GM18508 (cell line): ENCODE data around the gene MED13L.

Experiments used
- ATAC-seq: cut with Tn5 transposase; IDR thresholded peaks from one replicate; pipeline ENCODE4 v1.9.1; 2021; ENCODE audit warnings: moderate number of reproducible peaks; ENCODE audit not compliant: insufficient read depth, unreplicated experiment

Gene MED13L

DNA sequence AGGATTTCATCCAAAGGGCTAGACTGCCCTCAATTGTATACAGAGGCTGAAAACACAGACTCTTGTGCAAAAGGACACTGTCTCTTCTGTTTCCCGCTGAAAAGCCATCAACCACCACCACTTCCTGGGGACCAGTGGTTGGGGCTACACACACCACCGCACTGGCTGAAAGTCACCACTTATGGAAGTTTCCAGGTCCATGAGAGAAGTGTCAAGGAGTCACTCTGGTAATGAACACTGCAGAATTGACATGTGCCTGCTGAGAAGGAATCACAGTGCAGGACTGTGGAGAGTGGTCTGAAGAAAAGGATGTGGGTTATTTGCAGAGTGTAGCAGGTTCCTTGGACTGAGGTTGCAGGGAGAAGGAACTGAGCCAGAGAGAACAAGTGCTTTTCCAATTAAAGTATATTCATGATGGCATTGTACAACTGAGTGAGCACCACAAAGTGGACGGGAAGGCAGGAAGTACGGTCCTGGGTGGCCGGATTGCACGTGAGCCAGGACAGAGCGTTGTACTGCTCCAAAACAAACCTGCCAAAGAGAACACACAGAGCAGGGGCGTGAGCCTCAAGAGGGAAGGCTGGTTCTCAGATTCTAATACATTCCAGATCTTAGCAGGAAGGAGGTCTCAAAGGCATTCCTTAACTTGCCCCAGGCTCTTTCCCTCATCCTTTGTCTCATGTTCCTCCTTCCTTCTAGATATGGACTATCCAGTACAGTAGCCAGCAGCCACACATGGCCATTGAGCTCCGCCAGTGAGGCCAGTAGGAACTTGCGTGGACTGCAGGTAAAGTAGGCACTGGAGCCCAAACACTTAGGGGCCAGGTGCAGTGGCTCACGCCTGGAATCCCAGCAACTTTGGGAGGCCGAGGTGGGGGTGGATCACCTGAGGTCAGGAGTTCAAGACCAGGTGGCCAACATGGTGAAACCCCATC, 316.4 kb downstream of the MED13L start:
- ATAC-seq: no peak

DNA sequence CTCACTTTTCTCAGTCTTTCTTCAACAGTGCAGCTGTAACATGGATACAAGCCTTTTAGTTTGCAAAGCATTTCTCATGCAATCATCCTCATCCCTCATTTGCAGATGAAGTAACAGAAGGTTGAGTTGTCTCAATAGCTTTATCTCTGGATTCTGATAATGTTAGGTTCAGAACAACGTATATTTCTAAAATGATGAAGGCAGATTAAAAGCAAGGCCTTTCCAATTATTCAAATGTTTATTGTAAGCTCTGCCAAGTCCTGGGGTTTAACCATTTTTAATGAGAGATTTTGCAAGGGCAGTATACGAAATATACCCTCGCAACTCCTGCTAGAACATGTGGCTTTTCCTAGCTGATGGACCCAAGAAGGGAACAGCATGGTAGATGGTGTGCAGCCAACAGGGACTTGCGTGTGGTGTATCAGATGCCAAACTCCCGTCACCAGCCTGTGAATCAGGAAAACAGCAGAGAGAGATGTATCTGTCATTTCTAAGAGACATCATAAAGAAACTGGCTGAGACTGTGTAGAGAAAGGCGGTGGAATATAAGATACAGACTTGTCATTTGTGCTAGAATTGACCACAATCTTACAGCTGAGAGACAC, 319.7 kb downstream of the MED13L start:
- no peak for ATAC-seq

DNA sequence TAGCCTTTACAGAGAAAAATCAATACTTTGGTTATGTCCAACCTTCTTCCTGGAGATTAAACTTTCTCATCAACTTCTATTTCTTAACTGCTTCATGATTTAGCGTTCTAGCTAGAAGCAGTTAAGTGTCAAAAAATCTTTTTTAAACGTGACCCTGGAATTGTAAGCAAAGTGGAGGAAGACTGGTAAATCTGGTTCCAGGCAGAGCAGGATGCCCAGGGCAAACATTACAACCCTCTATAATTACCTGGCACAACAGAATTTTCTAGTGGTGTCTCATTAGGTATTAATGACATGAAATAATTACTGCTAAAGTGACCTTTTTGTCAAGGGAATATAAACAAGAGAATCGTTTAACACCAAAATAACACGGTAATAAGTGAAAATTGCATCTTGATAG, 320.8 kb downstream of the MED13L start:
- ATAC-seq: no peak

DNA sequence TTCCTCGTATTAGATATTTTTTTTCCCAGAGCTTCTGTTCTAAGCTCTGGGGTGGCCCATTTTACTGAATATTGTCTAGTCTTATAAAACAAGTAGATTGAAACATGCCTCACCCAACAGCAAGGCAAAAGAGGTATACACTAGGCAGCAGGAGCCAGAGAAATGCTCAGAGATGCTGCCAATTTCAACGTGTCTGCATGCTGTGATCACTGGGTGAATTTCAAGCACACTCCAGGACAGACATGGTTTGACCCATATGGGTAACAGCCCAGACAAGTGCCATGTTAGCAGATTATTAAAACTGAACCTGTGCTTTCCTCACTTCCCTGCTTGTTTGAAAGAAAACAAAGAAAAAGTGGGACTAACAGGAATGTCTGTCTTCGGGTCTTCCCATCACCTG, 321.3 kb downstream of the MED13L start:
- no peak for ATAC-seq

DNA sequence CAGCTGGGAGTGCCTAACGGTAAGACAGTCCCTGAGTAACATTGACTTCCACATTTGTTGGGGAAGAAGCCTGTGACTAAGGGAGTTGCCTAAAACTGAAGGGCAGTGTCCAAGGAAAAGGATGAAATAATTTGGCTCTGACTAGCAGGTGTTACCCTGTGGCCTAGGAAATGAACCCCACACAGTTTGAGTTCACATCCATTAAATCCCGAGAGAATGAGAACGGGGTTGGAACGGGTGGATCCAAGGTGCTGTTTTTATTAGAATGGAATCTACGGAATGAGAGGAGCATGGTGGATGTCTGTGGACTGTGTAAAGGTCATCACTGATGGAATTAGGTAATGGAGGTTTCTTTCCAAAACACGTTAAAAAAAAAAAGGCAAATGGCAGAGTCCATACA, 324.0 kb downstream of the MED13L start:
- no peak for ATAC-seq

DNA sequence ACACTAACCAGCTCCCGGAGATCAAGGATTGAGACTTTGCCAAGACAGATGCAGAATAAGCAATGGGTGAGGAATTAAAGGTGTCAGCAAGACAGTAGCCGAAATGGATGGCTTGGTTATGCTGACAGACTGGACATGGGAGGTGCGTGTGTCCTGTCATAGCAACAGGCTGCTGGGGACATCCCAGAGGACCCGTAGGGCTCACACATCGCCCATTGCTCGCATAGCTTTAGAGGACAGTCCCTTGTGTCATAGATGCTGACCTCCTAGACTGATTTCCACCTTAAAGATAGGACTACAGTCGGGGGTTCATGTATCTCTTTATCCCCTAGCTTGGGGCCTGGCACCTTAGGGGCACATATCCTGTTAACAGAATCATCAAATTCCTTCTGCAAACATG, 324.5 kb downstream of the MED13L start:
- ATAC-seq: no peak

DNA sequence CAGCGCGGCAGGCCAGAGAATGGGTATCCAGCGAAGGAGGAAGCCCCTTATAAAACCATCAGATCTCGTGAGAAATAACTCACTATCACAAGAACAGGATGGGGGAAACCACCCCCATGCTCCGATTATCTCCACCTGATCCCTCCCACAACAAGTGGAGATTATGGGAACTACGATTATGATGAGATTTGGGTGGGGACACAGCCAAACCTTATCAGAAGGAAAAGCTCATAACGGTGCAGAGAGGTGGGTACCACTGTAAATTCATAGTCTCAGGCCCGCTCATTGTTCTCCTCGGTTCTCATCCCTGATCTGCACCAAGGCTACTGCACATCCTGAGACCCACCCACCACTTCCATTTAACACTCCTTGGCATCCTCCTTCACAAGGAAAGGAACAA, 326.5 kb downstream of the MED13L start:
- ATAC-seq: no peak

DNA sequence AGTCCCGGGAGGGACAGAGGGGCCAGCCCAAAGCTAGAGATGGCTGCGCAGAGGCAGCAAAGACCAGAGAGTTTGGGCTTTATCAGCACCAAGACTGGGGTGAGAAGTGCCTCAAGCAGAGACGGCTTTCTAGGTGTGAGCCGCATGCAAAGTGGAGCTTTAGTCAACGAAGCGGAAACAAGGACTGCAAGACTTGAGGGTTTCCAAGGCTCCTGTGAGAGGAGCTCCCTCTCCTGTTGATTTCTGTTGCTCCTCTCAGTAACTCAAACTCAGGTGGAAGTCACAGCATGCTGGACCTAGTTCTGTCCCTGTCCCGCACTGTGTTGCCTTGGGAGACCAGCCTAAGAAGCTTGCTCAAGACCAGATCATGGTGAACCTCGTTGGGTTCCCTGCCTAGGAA, 327.8 kb downstream of the MED13L start:
- no peak for ATAC-seq

DNA sequence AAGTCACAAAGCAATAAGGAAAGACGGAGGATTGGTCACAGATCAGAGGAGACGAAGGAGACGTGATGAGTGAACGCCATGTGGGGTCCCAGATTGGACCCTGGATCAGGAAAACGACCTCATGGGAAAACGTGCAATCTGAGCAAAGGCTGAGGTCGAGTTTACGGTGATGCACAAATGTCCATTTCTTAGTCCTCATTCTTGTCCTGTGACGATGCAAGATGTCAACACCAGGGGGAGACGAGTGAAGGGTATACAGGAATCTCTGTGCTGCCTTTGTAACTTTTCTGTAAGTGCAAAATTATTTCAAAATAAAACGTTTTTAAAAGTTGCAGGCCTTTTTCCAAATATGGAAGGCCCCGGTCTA, 329.8 kb downstream of the MED13L start:
- no peak for ATAC-seq

DNA sequence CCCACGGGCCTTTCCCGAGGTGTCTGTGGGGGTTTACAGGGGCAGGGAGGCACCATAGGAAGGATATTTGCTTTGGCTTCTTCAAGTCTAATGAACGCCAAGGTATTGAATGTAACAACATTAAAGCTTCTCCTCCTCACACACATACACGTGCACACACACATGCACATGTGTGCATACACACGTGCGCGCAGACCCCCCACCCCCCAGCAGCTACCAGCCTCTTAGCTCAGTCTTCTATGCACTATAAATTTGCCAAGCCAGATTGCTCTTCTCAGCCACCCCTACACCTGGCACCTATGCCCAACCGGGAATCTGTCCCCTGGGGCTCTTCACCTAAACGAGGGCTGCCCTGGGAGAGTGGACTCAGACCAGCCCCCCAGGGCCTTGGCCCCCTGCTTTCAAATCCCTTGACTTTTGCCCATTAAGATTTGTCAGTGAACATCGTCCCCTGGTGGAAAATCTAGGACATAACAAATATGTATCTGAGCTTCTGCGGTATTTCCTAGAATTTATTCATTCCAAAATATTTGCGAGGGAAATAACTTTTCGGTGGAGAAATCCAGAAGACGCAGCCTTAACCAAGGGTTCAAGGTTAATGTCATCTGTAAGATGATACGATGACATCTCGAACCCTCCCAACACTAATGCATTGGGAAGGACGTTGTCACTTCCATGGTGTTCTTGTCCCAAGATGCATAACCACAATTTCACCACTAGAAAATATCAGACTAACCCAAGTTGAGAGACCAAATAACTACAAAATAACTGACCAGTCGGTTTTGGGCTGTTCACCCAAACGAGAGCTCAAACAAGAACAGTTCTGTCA, 330.4 kb downstream of the MED13L start:
- ATAC-seq: no peak

DNA sequence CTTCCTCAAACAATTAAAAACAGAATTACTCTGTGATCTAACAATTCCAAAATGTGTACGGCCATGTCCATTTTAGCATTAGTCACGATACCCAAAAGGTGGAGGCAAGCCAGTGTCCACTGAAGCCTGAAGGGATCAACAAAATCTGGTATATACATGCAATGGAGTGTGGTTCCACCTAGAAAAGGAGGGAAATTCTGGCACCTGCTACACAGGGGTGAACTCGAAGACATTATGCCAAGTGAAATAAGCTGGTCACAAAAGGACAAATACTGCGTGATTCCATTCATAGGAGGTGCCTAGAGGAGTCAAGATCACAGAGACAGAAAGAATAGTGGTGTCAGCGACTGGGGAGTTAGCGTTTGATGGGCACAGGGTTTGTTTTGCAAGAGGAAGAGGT, 331.4 kb downstream of the MED13L start:
- ATAC-seq: no peak

DNA sequence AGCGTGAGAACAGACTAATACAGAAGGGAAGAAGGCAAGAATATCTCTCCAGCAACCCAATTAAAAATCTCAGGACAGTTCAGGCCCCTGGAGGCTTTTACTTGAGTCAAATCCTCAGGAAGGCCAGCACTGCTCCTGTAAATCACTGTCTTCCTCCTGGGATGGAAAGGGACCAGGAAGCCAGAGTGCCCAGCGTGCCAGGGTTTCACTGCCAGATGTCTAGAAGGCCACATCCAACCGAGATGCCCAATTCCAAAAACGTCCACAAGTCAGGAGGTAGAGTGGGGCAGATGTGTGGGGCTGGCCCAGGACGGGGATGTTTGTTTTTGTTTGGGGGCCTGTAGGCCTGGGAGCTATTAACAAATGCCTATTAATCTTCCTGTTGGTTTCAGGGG, 332.0 kb downstream of the MED13L start:
- no peak for ATAC-seq

DNA sequence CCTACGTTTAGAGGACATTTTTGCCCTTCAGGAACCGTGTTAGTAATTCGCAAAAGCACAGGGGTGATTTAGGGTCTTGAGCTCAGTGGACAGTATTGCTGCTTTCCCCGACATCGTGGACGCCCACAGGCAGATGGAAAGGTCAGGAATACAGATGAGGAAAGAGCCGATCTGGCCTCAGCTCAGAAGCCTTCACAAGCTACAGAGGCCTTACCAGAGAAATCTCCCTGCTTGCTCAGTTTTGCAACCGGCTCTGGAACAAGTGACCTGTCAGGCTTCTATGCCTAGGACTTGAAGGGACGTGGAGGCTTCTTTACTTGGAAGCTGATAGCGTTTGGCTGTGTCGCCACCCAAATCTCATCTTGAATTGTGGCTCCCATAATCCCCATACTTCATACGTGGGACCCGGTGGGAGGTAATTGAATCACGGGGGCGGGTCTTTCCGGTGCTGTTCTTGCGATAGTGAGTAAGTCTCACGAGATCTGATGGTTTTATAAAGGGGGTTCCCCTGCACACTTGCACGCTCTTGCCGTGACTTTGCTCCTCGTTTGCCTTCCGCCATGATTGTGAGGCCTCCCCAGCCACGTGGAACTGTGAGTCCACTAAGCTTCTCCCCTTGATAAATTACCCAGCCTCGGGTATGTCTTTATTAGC, 332.5 kb downstream of the MED13L start:
- no peak for ATAC-seq

DNA sequence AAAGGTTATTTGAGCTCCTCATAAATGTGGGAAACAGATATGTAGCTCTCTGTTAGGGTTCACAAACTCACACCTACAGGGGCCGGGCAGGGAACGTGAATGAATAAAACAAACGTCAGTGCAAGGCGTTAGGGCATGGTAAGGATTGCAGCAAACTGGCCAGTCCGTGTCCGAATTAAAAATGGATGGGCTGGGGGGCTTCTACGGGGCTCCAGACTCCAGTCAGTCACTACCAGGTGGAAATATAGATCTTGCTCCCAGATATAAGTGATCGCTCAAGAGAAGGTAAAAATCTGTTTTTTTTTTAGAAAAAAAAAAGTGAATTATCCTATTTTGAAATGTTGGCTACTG, 333.1 kb downstream of the MED13L start:
- ATAC-seq: no peak

DNA sequence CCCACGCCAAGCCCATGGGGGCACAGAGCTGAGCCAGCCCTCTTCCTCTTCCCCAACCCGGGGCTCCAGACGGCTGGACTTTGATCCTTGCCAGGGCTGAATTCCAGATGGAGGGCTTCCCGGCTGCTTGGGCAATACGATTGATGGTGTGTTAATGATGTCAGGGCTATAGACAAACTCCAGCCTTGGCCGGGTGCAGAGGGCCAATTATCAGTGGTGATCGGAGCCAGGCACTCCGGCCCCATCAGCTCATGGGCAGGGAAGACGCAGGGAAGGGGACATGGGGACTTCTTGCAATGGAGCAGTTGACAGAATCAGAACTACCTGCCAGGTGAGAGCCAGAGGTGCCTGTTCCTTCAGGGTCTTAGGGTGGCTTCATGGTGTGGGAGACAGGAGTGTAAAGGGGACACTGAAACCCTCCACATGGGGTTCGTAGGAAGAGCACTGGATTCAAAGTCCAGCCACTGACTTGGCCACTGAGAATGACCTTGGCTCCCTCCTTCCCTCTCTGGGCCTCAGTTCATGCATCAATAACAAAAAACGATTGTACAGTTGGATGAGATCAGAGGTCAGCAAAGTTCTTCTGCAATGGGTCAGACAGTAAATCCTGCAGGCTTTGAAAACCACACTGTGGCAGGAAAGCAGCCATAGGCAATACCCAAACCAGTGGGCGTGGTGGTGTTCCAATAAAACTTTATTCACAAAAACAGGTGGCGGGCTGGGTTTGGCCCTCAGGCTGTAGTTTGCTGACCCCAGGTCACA, 333.7 kb downstream of the MED13L start:
- ATAC-seq: no peak

DNA sequence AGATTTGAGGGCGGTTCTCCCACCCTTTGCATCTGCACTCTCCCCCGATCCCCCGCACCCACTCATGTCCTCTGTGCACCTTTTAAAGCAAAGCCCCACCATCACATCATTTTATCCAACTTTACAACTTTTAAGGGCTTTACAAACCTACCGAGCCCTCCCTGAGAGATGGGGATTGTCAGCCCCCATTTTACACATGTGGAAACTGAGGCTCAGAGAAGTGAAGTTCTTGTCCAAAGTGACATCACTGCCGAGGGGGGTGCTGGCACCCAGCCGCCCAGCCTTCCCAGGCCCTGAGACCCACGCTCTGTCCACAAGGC, 334.2 kb downstream of the MED13L start:
- ATAC-seq: no peak

DNA sequence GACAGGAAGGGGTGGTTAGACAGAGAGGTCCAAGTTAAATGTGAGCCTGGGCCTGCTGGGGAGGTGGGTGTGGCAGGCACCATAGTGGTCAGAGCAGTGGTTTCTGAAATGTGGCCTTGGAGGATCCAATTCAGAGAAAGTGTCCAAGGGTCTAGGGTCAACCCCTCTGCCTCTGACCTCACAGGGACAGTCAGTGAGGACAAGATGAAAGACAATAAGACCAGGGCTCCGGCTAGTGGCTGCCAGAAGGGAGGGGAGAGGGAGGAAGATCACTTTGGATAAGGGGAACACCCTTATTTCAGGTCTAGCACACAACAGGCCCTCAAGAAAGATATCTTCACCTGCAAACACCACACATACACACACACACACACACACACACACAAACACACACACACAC, 335.1 kb downstream of the MED13L start:
- no peak for ATAC-seq

DNA sequence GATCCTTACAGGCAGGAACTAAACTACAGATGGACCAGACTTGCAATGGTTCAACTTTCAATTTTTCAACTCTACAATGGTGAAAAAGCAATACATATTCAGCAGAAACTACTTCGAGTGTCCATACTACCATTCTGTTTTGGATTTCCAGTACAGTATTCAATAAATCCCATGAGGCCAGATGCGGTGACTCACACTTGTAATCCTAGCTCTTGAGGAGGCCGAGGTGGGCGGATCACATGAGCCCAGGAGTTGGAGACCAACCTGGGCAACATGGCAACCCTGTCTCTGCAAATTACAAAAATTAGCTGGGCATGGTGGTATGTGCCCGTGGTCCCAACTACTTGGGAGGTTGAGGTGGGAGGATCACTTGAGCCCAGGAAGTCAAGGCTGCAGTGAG, 336.1 kb downstream of the MED13L start:
- ATAC-seq: no peak

DNA sequence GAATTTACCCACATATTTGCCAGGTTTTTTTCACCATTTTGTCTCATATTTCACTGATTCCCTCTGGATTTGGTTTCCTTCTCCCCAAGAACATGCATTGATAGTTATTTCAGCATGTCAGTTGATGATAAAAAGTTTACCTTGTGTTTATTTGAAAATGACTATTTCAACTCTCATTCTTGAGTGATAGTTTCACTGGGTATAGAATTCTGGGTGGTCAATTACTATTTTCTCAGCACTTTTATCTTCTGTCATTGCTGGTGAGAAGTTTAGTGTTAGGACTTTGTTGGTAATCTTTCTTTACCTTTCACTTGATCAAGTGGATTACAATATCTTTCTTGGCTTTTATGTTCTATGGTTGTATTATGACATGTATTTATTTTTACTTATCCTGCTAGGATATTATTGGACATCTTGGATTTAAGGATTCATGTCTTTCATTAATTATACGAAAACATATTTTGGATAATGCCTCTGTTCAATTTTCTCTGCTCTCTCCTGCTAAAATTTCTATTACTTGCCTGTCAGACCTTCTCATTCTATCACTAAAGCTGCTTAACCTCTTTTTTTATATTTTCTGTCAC, 338.6 kb downstream of the MED13L start:
- ATAC-seq: no peak
